ENCODE data around the gene LCN15.

GRCh38 chr9:136723989-136724388 lies 40.3 kb downstream of the LCN15 start:
- TF ChIP-seq CTCF (IDR thresholded peaks at IDR 0.05): no peak
- no peak for TF ChIP-seq EP300 (IDR thresholded peaks at IDR 0.05)

All from stomach (tissue), 4 donors.